ENCODE data around the gene SLC1A1. TPM values are rescaled to one million over a fixed set of nuclear protein-coding genes. Genes with fewer than 3 reads are reported as not detected.

The SLC1A1 gene
- total and polyA plus RNA-seq, 4 donors, result 0.33 to 86.0 (median 33.2) TPM

DNA sequence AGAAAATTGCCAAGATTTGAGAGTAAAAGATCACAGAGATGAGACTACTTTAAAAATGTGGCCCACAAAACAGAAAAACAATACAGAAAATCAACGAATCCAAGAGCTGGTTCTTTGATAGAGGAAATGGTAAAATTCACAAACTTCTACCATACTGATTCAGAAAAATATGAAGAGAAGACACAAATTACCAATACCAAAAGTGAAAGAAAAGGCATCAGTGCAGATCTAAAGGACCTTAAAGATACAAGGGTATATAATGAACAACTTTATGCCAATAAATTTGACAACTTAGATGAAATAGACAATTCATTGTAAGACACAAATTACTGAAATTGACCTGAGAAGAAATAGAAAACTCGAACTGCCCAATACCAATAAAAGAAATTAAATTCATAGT lies 24.4 kb upstream of the SLC1A1 start:
- H3K9ac ChIP-seq (ENCODE audit: low read depth in 1 of 2, low read length in 2 of 2), result no peak overlapping the region
- no peak for DNase-seq (ENCODE audit: low spot score)
- 83% methylated on average over 2 of the region's 2 CpGs for WGBS
- peaks cover 0 to 1% (median 0%) of the 10 kb centered on the region in 4 donors for H3K4me1 ChIP-seq (ENCODE audit: control insufficient read depth in 4 of 4, insufficient read depth in 4 of 4, low read length in 3 of 4)
- TF ChIP-seq SP1 (IDR thresholded peaks at IDR 0.05) (no peak), RXRA (IDR thresholded peaks at IDR 0.05) (no peak), JUND (IDR thresholded peaks at IDR 0.05) (no peak), TAF1 (conservative IDR thresholded peaks at IDR 0.05) (no peak), FOXA1 (IDR thresholded peaks at IDR 0.05) (no peak), EGR1 (IDR thresholded peaks at IDR 0.05; ENCODE audit: low read depth in 2 of 2) (no peak), YY1 (IDR thresholded peaks at IDR 0.05) (no peak), HNF4G (IDR thresholded peaks at IDR 0.05) (no peak), FOXA2 (IDR thresholded peaks at IDR 0.05) (no peak), HNF4A (conservative IDR thresholded peaks at IDR 0.05) (no peak)
- TF ChIP-seq, protein P1, sequence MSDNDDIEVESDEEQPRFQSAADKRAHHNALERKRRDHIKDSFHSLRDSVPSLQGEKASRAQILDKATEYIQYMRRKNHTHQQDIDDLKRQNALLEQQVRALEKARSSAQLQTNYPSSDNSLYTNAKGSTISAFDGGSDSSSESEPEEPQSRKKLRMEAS (IDR thresholded peaks at IDR 0.05), result no peak
- TF ChIP-seq, protein P2, sequence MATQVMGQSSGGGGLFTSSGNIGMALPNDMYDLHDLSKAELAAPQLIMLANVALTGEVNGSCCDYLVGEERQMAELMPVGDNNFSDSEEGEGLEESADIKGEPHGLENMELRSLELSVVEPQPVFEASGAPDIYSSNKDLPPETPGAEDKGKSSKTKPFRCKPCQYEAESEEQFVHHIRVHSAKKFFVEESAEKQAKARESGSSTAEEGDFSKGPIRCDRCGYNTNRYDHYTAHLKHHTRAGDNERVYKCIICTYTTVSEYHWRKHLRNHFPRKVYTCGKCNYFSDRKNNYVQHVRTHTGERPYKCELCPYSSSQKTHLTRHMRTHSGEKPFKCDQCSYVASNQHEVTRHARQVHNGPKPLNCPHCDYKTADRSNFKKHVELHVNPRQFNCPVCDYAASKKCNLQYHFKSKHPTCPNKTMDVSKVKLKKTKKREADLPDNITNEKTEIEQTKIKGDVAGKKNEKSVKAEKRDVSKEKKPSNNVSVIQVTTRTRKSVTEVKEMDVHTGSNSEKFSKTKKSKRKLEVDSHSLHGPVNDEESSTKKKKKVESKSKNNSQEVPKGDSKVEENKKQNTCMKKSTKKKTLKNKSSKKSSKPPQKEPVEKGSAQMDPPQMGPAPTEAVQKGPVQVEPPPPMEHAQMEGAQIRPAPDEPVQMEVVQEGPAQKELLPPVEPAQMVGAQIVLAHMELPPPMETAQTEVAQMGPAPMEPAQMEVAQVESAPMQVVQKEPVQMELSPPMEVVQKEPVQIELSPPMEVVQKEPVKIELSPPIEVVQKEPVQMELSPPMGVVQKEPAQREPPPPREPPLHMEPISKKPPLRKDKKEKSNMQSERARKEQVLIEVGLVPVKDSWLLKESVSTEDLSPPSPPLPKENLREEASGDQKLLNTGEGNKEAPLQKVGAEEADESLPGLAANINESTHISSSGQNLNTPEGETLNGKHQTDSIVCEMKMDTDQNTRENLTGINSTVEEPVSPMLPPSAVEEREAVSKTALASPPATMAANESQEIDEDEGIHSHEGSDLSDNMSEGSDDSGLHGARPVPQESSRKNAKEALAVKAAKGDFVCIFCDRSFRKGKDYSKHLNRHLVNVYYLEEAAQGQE (IDR thresholded peaks at IDR 0.05), result no peak
- TF ChIP-seq, protein P3, sequence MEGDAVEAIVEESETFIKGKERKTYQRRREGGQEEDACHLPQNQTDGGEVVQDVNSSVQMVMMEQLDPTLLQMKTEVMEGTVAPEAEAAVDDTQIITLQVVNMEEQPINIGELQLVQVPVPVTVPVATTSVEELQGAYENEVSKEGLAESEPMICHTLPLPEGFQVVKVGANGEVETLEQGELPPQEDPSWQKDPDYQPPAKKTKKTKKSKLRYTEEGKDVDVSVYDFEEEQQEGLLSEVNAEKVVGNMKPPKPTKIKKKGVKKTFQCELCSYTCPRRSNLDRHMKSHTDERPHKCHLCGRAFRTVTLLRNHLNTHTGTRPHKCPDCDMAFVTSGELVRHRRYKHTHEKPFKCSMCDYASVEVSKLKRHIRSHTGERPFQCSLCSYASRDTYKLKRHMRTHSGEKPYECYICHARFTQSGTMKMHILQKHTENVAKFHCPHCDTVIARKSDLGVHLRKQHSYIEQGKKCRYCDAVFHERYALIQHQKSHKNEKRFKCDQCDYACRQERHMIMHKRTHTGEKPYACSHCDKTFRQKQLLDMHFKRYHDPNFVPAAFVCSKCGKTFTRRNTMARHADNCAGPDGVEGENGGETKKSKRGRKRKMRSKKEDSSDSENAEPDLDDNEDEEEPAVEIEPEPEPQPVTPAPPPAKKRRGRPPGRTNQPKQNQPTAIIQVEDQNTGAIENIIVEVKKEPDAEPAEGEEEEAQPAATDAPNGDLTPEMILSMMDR (IDR thresholded peaks at IDR 0.05; ENCODE audit: low read depth, low read length, missing input control), result no peak
- TF ChIP-seq, protein P4, sequence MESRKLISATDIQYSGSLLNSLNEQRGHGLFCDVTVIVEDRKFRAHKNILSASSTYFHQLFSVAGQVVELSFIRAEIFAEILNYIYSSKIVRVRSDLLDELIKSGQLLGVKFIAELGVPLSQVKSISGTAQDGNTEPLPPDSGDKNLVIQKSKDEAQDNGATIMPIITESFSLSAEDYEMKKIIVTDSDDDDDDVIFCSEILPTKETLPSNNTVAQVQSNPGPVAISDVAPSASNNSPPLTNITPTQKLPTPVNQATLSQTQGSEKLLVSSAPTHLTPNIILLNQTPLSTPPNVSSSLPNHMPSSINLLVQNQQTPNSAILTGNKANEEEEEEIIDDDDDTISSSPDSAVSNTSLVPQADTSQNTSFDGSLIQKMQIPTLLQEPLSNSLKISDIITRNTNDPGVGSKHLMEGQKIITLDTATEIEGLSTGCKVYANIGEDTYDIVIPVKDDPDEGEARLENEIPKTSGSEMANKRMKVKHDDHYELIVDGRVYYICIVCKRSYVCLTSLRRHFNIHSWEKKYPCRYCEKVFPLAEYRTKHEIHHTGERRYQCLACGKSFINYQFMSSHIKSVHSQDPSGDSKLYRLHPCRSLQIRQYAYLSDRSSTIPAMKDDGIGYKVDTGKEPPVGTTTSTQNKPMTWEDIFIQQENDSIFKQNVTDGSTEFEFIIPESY (IDR thresholded peaks at IDR 0.05), result no peak
- TF ChIP-seq, protein P5, sequence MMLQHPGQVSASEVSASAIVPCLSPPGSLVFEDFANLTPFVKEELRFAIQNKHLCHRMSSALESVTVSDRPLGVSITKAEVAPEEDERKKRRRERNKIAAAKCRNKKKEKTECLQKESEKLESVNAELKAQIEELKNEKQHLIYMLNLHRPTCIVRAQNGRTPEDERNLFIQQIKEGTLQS (IDR thresholded peaks at IDR 0.05), result no peak
- H3K36me3 ChIP-seq (ENCODE audit: control insufficient read depth in 4 of 4, insufficient read depth in 3 of 4, low read depth in 1 of 4, low read length in 3 of 4), result no peaks in the 10 kb centered on the region
- no peaks in the 10 kb centered on the region for H3K27me3 ChIP-seq (ENCODE audit: control insufficient read depth in 4 of 4, insufficient read depth in 4 of 4, low read length in 3 of 4)
- no peak overlapping the region for H3K27ac ChIP-seq (ENCODE audit: low read depth in 1 of 2, low read length in 2 of 2)
- no peak overlapping the region for H3K4me3 ChIP-seq (ENCODE audit: low read depth in 1 of 3, low read length in 3 of 3)
- H3K9me3 ChIP-seq (ENCODE audit: control insufficient read depth in 4 of 4, low read length in 3 of 4), result no peaks in the 10 kb centered on the region

DNA sequence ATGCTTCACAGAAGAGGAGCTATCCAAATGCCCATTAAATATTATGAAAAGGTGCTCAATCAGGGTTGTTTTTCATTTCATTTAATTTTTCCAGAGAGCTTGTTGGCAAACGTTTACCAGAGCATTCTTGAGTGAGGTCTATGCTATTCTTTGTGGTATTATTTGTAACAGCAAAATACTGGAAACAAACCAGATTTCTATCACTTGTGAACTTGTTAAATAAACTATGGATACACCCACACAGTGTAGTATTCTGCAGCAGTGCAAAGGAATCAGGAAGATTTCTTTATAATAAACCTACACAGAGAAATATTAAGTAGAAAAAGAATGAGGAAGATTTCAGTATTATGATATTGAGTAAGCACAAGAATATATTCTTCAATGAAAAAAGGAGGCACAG lies 15.0 kb upstream of the SLC1A1 start:
- H3K4me1 ChIP-seq (ENCODE audit: control insufficient read depth in 4 of 4, insufficient read depth in 4 of 4, low read length in 3 of 4), result no peaks in the 10 kb centered on the region
- no peaks in the 10 kb centered on the region for H3K27me3 ChIP-seq (ENCODE audit: control insufficient read depth in 4 of 4, insufficient read depth in 4 of 4, low read length in 3 of 4)
- DNase-seq (ENCODE audit: low spot score), result no peak
- WGBS, result 31% methylated on average over 1 of the region's 1 CpG
- no peaks in the 10 kb centered on the region for H3K9me3 ChIP-seq (ENCODE audit: control insufficient read depth in 4 of 4, low read length in 3 of 4)
- TF ChIP-seq EGR1 (IDR thresholded peaks at IDR 0.05; ENCODE audit: low read depth in 2 of 2), result no peak
- TF ChIP-seq YY1 (IDR thresholded peaks at IDR 0.05), result no peak
- TF ChIP-seq FOXA1 (IDR thresholded peaks at IDR 0.05), result no peak
- TF ChIP-seq TAF1 (conservative IDR thresholded peaks at IDR 0.05), result no peak
- TF ChIP-seq SP1 (IDR thresholded peaks at IDR 0.05), result no peak
- TF ChIP-seq GABPA (IDR thresholded peaks at IDR 0.05 in 1 of 2, conservative IDR thresholded peaks at IDR 0.05 in 1 of 2), result no peak
- no peak overlapping the region for H3K4me3 ChIP-seq (ENCODE audit: low read depth in 1 of 3, low read length in 3 of 3)
- no peak overlapping the region for H3K27ac ChIP-seq (ENCODE audit: low read depth in 1 of 2, low read length in 2 of 2)
- no peak overlapping the region for H3K9ac ChIP-seq (ENCODE audit: low read depth in 1 of 2, low read length in 2 of 2)
- H3K36me3 ChIP-seq (ENCODE audit: control insufficient read depth in 4 of 4, insufficient read depth in 3 of 4, low read depth in 1 of 4, low read length in 3 of 4), result peaks cover 0 to 3% (median 0%) of the 10 kb centered on the region in 4 donors
